NOMO-1 treated with dmso at 0.1 percent for 144 hours (cell line): ENCODE measurements around the gene DIPK1C.

Source experiments
- DNase-seq: peaks from one replicate; lab custom pipeline; 2025; ENCODE audit not compliant: unreplicated experiment; lab: John Stamatoyannopoulos, UW

DIPK1C gene

DNA sequence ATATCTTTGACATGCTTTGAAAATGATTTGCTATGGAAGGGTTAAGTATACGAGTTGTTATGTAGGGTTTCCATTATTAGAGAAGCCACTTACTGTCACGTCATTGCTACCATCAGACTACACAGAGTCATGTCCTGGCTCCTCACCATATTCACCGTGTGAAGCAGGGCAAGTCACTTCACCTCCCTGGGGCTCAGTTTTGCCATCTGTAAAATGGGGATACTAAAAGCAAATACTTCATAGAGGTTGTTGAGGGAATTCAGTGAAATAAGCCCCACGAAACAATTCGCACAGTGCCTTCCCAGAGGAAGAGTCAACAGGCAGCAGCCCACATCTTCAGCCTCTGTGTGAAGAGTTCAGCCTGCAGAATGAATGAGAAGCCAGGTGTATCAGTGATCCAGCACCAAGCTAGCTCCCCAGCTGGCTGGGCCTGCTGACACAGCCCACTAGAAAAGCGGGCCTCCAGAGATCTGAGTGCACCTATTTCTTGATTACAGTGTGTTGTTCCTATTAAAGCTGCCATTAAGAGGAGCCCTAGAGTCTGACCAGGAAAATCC lies 3.4 kb downstream of the DIPK1C start:
- no peak for DNase-seq

- no peak for DNase-seq
These were observed 4.0 kb downstream of the DIPK1C start for GRCh38 chr18:74453016-74453566.

DNA sequence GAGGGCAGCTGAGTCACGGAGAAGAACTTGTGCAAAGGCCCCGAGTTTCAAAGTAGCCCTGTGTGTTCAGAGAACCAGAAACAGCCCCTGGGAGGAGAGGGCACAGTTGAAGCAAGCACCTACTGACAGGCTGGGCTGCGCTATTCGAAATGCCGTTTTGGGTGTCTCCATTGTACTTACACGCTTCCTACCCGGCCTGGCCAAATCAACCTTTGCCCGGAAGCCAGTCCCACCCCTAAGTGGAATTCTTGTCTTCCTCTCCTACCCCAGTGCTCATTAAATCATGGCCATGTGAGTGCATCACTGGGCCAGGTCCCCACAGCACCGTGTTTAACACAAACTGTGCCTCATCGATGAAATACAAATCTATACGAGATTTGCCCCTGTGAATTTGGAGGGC lies 6.0 kb downstream of the DIPK1C start:
- DNase-seq: no peak

- DNase-seq: no peak
These were observed 6.5 kb downstream of the DIPK1C start for GRCh38 chr18:74450626-74451025.

DNA sequence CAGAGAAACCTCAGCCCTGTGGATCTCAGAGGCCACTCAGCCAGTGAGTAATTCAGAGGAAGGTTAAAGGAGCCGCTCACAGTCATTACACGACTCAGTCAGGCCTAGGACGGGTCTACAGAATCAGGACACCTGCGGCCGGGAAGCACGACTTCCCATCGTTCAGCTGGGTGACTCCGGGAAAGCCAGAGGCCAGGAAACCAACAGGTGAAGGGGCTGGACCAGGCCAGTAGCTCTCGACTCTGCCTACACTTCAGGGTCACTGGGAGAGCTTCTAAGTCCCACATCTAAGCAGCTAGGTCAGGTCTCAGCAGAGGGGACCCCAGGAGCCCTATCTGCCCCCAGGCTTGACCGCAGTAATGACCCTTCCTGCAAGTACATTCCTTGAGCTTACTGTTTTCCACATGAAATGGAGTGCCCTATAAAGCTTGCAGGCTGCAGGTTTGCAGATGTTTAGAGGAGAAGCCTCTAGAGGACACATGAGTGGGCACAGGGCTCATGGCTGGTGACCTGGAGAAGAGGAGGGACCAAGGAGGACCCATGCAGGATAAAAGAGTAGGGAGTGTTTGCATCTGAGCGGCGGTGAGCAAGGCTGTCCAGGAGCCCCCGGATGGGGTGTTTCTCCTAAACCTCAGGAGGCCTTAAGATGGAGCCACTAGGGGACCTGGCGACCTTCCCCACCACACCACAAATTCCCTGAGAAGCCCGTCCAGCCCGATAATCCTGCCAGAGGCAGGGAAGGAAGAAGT lies 9.5 kb downstream of the DIPK1C start:
- DNase-seq: no peak

DNA sequence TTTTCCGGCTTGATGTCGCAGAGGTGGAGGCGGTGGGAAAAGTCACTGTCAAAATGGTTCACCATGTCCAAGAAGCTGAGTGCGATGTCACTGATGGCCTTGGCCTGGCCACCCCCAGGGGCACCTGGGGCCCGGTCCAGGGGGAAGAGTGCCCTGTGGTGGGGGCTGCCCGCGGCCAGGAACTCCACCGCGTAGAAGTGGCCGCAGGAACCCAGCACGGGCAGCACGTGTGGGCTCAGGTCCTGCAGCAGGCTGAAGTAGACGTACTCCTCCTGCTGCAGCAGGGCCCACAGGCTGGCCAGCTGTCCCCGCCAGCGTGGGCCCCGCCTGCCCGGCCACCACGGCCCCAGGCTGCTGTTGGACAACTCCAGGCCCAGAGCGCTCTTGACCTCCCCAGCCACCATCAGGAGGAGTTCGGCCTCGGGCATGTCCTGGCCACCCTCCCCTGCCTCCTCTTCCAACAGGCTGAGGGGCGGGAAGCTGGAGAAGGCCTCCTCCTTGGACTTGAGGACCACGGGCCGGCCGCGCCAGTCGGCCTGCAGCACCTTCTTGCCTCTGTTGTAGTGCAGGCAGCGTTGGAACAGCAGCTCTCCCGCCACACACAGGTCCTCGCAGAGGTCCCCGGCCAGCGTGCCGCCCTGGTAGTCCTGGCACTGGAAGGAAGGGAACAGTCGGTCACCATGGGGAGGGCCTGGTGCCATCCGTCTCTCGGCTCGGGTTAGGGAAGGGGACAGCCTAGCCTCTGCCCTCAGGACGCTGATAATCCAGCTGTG lies 10.3 kb downstream of the DIPK1C start:
- DNase-seq: no peak

DNA sequence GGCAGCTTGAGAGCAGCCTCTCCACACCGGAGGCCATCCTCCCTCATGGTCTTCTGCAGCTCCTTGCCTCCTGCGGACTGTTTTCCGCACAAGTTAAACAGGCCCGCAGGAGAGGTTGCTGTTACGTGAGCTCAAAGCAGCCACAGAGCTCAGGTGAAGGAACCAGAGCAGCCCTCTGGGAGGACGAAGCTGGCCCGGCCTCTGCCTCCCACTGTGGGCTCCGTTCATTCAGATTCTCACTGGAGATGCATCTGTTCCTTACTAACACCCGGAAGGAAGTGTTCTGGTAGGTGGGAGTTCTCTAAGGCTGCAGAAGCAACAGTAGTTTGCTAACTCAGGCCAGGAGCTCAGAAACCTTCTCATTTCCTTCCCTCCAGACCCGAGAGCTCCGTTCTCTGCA lies 10.9 kb downstream of the DIPK1C start:
- DNase-seq: no peak

DNA sequence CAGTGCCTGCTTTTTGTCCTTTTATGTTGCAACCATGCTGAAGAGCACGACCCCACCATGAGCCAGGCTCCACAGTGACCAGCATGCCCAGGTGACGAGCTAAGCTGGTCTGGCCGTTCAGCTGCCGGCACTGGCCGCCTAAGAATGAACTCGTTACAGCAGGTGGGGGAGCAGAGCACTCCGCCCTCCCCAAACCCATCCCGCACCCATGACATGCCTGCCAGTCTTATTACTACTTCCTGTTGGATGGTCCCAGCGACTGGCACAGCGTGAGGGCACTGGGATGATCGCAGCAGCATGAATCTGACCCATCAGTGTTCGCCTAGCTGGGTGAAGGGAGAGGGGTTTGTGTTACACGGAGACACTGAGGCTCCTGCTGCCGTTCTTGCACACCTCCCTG lies 11.5 kb downstream of the DIPK1C start:
- DNase-seq: no peak

DNA sequence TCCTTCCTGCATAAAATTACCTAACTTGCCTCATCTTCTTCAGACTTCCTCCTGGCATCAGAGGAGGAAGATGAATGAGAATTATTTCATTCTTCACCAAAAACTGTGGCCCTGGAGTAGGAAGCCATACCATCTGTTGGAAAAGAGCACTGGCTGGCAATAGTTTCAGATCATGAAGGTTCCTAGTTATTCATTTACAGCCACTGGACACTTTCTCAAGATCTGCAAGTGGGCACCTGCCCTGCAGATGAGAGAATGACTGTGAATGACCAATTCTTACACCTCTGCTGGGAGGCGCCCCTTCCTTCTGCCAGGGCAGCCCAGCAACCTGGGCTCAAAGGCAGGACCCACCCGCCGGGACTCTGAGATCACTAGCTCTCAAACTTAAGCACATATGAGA lies 13.0 kb downstream of the DIPK1C start:
- DNase-seq: no peak

- no peak for DNase-seq
These were observed 16.2 kb downstream of the DIPK1C start for GRCh38 chr18:74440808-74441427.

- DNase-seq: no peak
These were observed 19.0 kb downstream of the DIPK1C start for GRCh38 chr18:74438091-74438490.

GRCh38 chr18:74436158-74436769 lies 20.8 kb downstream of the DIPK1C start:
- no peak for DNase-seq

- no peak for DNase-seq
These were observed 21.4 kb downstream of the DIPK1C start for GRCh38 chr18:74435740-74436139.

GRCh38 chr18:74434466-74434865 lies 22.6 kb downstream of the DIPK1C start:
- no peak for DNase-seq

GRCh38 chr18:74430806-74431571 lies 26.1 kb downstream of the DIPK1C start:
- DNase-seq: no peak

- DNase-seq: no peak
These were observed 26.9 kb downstream of the DIPK1C start for GRCh38 chr18:74430231-74430630.

DNA sequence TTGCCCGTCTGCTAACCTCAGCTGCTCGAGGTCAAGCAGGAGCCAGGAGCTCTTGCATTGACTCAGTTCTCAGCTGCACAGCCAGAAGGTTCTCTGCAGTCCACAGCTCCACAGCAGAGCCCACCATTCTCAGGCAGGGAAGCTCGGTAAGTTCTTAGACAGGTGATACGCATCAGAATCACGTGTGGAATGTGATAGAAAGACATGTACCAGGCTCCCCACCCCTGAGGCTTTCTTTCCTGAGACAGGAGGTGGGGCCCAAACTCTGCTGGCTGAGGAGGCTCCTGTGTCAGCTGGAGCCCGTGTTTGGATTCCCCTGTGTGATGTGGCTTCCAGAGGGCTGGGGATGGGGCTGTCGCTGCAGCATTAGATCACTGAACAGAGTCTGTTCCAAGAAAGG lies 28.0 kb downstream of the DIPK1C start:
- no peak for DNase-seq

GRCh38 chr18:74427442-74428112 lies 29.5 kb downstream of the DIPK1C start:
- no peak for DNase-seq

DNA sequence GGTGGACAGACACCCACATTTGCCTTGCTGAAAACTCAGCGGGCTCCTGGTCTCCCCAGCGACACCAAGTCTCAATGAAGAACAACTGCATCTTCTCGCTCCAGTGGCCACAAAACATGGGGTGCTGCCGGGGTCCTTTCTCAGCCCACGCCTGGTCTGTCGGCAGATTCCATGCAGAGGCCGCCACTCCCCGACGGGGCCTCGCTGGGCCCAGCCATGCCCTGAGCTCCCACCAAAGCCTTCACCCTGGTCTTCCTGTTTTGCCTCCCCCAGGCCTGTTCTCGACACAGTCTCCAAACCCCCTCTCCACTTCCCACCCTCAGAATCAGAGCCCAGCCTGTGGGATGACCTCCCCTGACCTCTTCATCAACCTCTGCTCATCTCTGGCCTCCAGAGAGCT lies 31.2 kb downstream of the DIPK1C start:
- no peak for DNase-seq

DNA sequence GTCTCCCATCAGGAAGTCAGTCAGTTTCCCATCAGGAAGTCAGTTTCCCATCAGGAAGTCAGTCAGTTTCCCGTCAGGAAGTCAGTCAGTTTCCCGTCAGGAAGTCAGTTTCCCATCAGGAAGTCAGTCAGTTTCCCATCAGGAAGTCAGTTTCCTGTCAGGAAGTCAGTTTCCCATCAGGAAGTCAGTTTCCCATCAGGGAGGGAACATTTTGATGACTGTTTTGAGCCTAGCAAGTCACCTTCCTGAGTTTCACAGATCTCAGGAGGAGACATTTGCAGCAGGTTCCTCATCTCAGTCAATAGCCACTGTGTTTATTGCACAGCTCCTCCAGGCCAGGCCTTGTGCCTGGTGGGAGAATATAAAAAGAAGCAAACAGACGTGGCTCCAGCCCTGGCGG lies 31.9 kb downstream of the DIPK1C start:
- no peak for DNase-seq
